ENCODE measurements around the gene CDC27.
"Not testable (repeated sequence)": the region's sequence is repeated elsewhere in the genome, so short reads cannot be mapped to it uniquely, and the experiment has no call there.

CDC27 gene

DNA sequence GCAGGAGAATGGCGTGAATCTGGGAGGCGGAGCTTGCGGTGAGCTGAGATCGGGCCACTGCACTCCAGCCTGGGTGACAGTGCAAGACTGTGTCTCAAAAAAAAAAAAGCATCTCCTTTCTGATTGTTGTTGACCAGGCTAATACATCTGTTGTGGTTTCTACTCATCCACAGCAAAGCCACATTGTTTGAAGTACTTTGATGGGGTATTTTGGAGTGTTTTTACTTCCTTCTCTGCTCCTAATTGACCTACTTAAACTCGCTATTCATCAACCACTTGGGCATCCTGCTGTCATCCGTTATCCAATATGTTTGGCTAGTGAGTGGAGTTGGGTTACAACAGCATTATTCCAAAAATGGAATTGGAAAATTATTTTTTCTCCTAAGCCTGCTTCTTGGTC is 3.5 kb upstream of the CDC27 start:
- no peak for DNase-seq

GRCh38 chr17:47190770-47191169 is 1.7 kb upstream of the CDC27 start:
- DNase-seq: no peak

DNA sequence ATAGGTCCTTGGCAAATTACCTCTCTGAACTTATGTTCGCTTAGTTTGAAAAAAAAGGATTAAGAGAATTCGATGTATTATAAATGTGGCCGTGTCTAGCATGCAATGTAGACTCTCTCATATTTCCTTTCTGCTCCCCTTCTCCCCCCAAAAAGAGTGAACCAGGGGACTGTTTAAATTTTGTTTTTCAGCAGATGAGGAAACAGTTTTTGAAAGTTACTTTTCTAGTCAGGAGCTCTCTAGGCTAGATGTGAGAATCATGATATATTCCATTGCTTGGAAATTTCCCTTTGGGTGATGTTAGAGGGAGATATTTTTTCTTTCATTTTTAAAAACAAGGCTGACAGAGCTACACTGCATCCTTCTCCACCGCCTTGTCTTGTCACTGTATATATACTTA is 1.1 kb upstream of the CDC27 start:
- DNase-seq: no peak

GRCh38 chr17:47189732-47190237 is 690 bp upstream of the CDC27 start:
- DNase-seq: no peak

- DNase-seq: no peak
Measured at GRCh38 chr17:47188271-47188875, 722 bp downstream of the CDC27 start.

GRCh38 chr17:47184681-47185080 is 4.4 kb downstream of the CDC27 start:
- no peak for DNase-seq

GRCh38 chr17:47180988-47181387 is 8.1 kb downstream of the CDC27 start:
- DNase-seq: not testable (repeated sequence)

- no peak for DNase-seq
Measured at GRCh38 chr17:47180337-47180736, 8.8 kb downstream of the CDC27 start.

DNA sequence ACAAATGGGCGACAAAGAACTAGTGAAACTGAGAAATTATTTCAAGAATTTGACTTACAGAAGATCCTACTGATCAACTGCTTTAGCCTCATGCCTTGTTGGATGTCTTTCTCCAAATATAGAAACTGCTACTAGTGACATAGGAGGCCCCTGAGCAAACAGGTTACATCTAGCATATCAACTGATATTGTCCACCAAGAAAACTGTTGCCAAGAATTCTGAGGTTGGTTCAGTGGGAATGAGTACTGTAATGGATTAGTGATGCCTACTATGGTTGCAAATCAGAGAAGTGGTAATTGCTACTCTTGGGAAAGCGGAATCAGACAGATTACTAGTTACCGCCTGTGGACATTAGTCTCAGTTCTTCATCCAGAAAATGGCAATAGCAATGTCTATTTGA is 10.0 kb downstream of the CDC27 start:
- DNase-seq: no peak

DNA sequence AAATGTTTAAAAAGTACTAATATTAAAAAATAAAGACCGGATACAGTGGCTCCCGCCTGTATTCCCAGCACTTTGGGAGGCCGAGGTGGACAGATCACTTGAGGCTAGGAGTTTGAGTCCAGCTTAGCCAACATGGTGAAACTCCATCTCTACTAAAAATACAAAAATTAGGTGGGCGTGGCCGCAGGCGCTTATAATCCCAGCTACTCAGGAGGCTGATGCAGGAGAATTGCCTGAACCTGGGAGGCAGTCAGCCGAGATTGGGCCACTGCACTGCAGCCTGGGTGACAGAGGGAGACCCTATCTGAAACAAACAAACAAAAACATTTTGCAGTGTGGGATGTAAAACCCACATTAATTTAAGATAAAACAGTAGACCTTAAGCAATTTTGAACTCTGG is 11.8 kb downstream of the CDC27 start:
- no peak for DNase-seq

GRCh38 chr17:47176389-47176826 is 12.7 kb downstream of the CDC27 start:
- no peak for DNase-seq

GRCh38 chr17:47174823-47175222 is 14.3 kb downstream of the CDC27 start:
- not testable (repeated sequence) for DNase-seq

- DNase-seq: no peak
Measured at GRCh38 chr17:47172696-47173565, 16.2 kb downstream of the CDC27 start.

- no peak for DNase-seq
Measured at GRCh38 chr17:47170710-47171109, 18.4 kb downstream of the CDC27 start.

DNA sequence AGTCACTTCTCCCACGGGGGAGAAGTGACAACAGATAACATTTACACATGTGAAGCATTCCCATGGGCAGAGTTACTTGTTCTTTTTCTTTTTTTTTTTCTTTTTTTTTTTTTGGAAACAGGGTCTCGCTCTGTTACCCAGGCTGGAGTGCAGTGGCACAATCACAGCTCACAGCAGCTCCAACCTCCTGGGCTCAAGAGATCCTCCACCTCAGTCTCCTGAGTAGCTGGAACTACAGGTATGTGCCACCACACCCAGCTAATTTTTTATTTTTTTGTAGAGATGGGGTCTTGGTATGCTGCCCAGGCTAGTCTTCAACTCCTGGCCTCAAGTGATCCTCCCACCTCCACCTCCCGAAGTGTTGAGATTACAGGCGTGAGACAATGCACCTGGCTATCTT is 20.2 kb downstream of the CDC27 start:
- DNase-seq: not testable (repeated sequence)

DNA sequence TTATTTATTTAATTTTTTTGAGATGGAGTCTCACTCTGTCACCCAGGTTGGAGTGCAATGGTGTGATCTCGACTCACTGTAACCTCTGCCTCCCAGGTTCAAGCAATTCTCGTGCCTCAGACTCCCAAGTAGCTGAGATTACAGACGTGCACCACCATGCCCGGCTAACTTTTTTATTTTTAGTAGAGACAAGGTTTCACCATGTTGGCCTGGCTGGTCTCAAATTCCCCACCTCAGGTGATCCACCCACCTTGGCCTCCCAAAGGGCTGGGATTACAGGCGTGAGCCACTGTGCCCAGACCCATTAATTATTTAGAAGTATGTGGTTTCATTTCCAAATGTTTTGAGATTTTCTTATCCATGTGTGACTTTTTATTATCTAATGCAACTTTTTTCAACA is 22.2 kb downstream of the CDC27 start:
- DNase-seq: not testable (repeated sequence)

GRCh38 chr17:47165137-47165536 is 24.0 kb downstream of the CDC27 start:
- no peak for DNase-seq

DNA sequence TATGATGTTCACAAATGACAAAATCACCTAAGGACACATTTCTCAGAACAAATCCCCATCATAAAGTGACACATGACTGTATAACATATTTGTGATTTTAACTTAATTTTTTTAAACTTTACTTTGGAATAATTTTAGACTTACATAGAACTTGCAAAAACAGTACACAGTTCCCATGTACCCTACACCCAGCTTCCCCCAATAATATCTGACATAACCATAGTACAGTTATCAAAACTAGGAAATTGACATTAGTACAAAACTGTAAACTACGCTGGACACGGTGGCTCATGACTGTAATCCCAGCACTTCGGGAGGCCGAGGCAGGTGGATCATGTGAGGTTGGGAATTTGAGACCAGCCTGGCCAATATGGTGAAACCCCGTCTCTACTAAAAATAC is 24.8 kb downstream of the CDC27 start:
- no peak for DNase-seq

- DNase-seq: no peak
Measured at GRCh38 chr17:47162013-47162622, 27.0 kb downstream of the CDC27 start.

- DNase-seq: no peak
Measured at GRCh38 chr17:47159315-47159714, 29.8 kb downstream of the CDC27 start.

DNA sequence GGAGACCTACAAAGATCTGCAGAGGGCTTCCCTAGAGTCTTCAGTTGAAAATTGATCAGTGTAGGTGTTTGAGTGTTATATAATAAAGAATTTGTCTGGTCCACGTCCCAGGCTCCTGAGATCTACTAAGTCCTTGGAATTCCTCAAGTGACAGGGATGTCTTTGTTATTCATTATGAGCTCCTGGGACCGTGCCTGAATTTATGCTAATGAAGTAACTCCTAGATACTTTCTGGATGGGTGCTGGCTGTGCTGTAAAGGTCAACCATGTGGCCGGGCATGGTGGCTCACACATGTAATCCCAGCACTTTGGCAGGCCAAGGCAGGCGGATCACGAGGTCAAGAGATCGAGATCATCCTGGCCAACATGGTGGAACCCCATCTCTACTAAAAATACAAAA is 43.7 kb downstream of the CDC27 start:
- no peak for DNase-seq

DNA sequence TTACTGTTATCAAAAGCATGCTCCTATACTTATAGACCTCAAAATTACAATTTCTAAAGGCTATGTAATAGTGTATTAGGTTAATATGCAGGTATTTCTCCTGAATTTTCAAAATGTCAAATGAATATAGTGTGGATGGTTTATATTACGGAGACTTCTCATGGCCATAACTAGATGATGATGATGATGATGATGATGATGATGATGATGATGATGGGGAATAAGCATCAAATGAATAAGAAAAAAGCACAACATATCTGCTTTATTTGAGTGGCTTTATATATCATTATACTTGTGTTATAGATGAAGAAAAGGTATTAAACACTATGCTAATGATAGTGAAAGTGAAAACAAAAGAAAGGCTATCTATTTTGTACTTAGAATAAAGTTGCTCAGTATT is 53.9 kb downstream of the CDC27 start:
- no peak for DNase-seq

GRCh38 chr17:47134354-47134753 is 54.7 kb downstream of the CDC27 start:
- DNase-seq: not testable (repeated sequence)

DNA sequence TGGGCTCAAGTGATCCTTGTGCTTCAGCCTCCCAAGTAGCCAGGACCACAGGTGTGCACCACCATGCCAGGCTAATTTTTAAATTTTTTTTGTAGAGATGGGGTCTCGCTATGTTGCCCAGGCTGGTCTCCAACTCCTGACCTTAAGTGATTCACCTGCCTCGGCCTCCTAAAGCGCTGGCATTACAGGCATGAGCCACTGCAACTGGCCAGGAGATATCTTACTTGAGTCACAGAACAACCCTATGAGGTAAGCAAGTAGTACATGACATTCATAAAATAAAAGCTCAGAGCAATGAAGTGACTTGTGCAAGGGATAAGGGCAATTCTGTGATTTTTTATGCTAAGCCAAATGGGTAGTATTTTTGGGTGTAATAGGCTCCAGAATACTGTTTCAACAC is 57.3 kb downstream of the CDC27 start:
- no peak for DNase-seq
